ENCODE results near the gene PIK3R6.

PIK3R6 gene

DNA sequence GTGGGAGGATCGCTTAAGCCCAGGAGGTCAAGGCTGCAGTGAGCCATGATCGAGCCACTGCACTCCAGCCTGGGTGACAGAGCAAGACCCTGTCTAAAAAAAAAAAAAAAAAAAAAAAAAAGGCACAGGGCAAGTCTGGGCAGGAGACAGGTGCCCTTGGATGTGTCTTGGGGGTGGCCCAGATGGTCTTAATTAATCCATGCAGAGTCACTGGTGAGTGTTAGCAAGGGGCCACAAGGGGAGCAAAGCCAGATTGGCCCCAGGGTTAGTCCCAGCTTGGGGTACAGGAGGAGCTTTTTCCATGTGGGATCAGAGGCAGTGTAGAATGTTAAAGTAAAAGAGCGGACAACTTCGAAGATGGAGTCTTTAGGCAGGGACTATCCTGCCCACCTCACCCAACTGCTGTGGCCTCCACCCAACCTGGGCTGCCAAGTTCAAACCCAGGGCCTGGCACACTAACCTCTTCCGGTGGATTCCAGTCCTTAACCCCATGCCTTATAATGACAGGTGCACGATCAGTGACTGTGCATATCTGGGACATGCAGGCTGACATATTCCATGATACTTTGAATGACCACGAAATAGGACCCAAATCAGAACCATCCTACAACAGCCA lies 36.1 kb downstream of the PIK3R6 start:
- H3K27me3 ChIP-seq (ENCODE audit: insufficient read depth, poor library complexity, severe bottlenecking): no peaks in the 10 kb centered on the region
- no peak overlapping the region for H3K4me3 ChIP-seq (replicated peaks; ENCODE audit: insufficient read depth, low read length)
- no peak overlapping the region for H3K27ac ChIP-seq (replicated peaks)
- TF ChIP-seq POLR2AphosphoS5 (IDR thresholded peaks at IDR 0.05; ENCODE audit: low read depth) (no peak), SPI1 (IDR thresholded peaks at IDR 0.05; ENCODE audit: borderline replicate concordance, low read depth) (no peak), GABPA (IDR thresholded peaks at IDR 0.05; ENCODE audit: low read depth) (no peak)
- TF ChIP-seq, protein P1, sequence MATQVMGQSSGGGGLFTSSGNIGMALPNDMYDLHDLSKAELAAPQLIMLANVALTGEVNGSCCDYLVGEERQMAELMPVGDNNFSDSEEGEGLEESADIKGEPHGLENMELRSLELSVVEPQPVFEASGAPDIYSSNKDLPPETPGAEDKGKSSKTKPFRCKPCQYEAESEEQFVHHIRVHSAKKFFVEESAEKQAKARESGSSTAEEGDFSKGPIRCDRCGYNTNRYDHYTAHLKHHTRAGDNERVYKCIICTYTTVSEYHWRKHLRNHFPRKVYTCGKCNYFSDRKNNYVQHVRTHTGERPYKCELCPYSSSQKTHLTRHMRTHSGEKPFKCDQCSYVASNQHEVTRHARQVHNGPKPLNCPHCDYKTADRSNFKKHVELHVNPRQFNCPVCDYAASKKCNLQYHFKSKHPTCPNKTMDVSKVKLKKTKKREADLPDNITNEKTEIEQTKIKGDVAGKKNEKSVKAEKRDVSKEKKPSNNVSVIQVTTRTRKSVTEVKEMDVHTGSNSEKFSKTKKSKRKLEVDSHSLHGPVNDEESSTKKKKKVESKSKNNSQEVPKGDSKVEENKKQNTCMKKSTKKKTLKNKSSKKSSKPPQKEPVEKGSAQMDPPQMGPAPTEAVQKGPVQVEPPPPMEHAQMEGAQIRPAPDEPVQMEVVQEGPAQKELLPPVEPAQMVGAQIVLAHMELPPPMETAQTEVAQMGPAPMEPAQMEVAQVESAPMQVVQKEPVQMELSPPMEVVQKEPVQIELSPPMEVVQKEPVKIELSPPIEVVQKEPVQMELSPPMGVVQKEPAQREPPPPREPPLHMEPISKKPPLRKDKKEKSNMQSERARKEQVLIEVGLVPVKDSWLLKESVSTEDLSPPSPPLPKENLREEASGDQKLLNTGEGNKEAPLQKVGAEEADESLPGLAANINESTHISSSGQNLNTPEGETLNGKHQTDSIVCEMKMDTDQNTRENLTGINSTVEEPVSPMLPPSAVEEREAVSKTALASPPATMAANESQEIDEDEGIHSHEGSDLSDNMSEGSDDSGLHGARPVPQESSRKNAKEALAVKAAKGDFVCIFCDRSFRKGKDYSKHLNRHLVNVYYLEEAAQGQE (IDR thresholded peaks at IDR 0.05; ENCODE audit: insufficient replicate concordance, low read depth): no peak
- TF ChIP-seq, protein P2, sequence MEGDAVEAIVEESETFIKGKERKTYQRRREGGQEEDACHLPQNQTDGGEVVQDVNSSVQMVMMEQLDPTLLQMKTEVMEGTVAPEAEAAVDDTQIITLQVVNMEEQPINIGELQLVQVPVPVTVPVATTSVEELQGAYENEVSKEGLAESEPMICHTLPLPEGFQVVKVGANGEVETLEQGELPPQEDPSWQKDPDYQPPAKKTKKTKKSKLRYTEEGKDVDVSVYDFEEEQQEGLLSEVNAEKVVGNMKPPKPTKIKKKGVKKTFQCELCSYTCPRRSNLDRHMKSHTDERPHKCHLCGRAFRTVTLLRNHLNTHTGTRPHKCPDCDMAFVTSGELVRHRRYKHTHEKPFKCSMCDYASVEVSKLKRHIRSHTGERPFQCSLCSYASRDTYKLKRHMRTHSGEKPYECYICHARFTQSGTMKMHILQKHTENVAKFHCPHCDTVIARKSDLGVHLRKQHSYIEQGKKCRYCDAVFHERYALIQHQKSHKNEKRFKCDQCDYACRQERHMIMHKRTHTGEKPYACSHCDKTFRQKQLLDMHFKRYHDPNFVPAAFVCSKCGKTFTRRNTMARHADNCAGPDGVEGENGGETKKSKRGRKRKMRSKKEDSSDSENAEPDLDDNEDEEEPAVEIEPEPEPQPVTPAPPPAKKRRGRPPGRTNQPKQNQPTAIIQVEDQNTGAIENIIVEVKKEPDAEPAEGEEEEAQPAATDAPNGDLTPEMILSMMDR (IDR thresholded peaks at IDR 0.05; ENCODE audit: insufficient read depth, low read length): no peak
- DNase-seq (ENCODE audit: low read depth in 1 of 2, low spot score in 1 of 2): no peak

DNA sequence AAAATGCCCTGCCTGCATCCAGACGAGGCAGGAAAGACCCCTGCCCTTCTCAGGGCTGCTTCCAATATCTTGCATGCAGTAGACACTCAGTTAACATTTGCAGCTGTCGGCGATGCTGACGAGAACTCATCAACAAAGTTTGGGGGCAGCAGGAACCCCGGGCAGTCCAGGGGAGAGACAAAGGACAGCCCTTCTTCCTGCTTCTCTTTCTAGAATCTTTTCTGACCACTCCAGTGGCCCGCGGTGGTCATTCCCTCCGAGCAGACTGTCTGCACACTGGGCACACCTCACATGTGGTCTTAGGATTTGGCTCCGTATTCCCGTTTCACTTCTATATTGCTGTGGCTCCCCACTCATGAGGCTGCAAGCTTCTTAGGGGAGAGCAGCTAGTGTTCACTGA lies 37.3 kb downstream of the PIK3R6 start:
- Histone ChIP-seq H3K4me3 (replicated peaks; ENCODE audit: insufficient read depth, low read length) (no peak overlapping the region), H3K27ac (replicated peaks) (no peak overlapping the region), H3K27me3 (ENCODE audit: insufficient read depth, poor library complexity, severe bottlenecking) (no peaks in the 10 kb centered on the region)
- TF ChIP-seq, protein P2 (IDR thresholded peaks at IDR 0.05; ENCODE audit: insufficient read depth, low read length): no peak
- TF ChIP-seq, protein P1 (IDR thresholded peaks at IDR 0.05; ENCODE audit: insufficient replicate concordance, low read depth): no peak
- no peak for TF ChIP-seq POLR2AphosphoS5 (IDR thresholded peaks at IDR 0.05; ENCODE audit: low read depth)
- DNase-seq (ENCODE audit: low read depth in 1 of 2, low spot score in 1 of 2): no peak

DNA sequence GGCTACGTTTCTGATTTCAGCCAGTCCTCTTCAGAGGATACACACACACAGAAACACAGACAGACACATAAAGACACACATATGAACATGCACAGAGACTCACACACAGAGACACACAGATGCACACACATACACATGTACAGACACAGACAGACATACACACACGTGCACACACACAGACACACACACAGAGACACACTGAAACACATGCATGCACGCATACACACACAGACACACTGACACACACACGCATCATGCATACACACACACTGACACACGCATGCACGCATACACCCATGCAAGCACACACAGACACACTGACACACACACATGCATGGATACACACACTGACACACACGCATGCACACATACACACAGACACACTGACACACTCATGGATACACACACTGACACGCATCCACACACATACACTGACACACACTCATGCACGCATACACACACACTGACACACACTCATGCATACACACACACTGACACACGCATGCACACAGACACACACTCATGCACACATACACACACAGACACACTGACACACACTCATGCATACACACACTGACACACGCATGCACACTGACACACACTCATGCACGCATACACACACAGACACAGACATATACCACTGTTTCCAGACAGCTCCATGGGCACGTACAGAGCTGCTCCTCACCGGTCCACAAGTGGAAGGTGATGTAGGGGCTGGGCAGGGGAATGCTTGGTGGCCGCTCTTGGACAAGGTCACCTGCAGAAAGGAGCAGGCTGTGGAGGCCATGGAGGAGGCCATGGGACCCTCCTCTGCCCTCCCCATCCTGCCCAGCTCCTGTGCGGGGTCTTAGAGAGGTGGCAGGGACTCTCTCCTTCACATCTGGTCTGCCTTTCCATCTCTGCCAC lies 38.2 kb downstream of the PIK3R6 start:
- Histone ChIP-seq H3K27me3 (ENCODE audit: insufficient read depth, poor library complexity, severe bottlenecking) (no peaks in the 10 kb centered on the region), H3K27ac (replicated peaks) (no peak overlapping the region), H3K4me3 (replicated peaks; ENCODE audit: insufficient read depth, low read length) (no peak overlapping the region)
- DNase-seq (ENCODE audit: low read depth in 1 of 2, low spot score in 1 of 2): no peak
- TF ChIP-seq SPI1 (IDR thresholded peaks at IDR 0.05; ENCODE audit: borderline replicate concordance, low read depth) (no peak), GABPA (IDR thresholded peaks at IDR 0.05; ENCODE audit: low read depth) (no peak), POLR2AphosphoS5 (IDR thresholded peaks at IDR 0.05; ENCODE audit: low read depth) (no peak)
- TF ChIP-seq, protein P1 (IDR thresholded peaks at IDR 0.05; ENCODE audit: insufficient replicate concordance, low read depth): no peak
- TF ChIP-seq, protein P2 (IDR thresholded peaks at IDR 0.05; ENCODE audit: insufficient read depth, low read length): no peak

Data from HL-60 (cell line).